Peyer's patch (tissue), 4 donors: ENCODE data around the gene CNTN5.

Experiments
- CTCF ChIP-seq, 6 experiments: fragments of 450-650 bp in 4 of 6; fragments of 200-600 bp in 2 of 6; sonication (generic) in 1 of 6; IDR thresholded peaks; one replicate each; pipeline ENCODE4 v1.5.1; 2017 to 2019; ENCODE audit warnings: antibody characterized with exemption in 6 of 6, mild to moderate bottlenecking in 3 of 6, moderate library complexity in 1 of 6
- POLR2A ChIP-seq, 2 donors: fragments of 450-650 bp; IDR thresholded peaks; one replicate each; pipeline ENCODE4 v1.5.1; 2017; ENCODE audit warnings: antibody characterized with exemption in 2 of 2, mild to moderate bottlenecking in 2 of 2, moderate library complexity in 2 of 2

- TF ChIP-seq CTCF (IDR thresholded peaks at IDR 0.05) = no peak
- no peak for TF ChIP-seq POLR2A (IDR thresholded peaks at IDR 0.05)
Observed at GRCh38 chr11:99535406-99535805, 514.7 kb downstream of the CNTN5 start.
